ENCODE data around the gene KCNT2.

The KCNT2 gene

GRCh38 chr1:196196486-196196885, 411.8 kb downstream of the KCNT2 start (continued):
- TF ChIP-seq ZNF639 (tag by site-specific recombination; IDR thresholded peaks at IDR 0.05) = no peak
- TF ChIP-seq YY2 (tag by site-specific recombination; IDR thresholded peaks at IDR 0.05) = no peak

- ChIA-PET POLR2A (no interaction called here), CTCF (no interaction called here)
- TF ChIP-seq ZNF37A (tag by site-specific recombination; IDR thresholded peaks at IDR 0.05) (no peak), ZNF214 (tag by site-specific recombination; IDR thresholded peaks at IDR 0.05; ENCODE audit: borderline replicate concordance) (no peak), ZNF184 (tag by site-specific recombination; IDR thresholded peaks at IDR 0.05) (no peak), GLIS2 (tag by site-specific recombination; IDR thresholded peaks at IDR 0.05) (no peak), GFI1B (tag by site-specific recombination; IDR thresholded peaks at IDR 0.05) (no peak), ZSCAN30 (tag by site-specific recombination; IDR thresholded peaks at IDR 0.05) (no peak), ZNF830 (tag by site-specific recombination; IDR thresholded peaks at IDR 0.05; ENCODE audit: low read depth) (no peak), TCF7L2 (IDR thresholded peaks at IDR 0.05; ENCODE audit: borderline replicate concordance, low read depth, low read length) (no peak), ZNF23 (tag by site-specific recombination; IDR thresholded peaks at IDR 0.05; ENCODE audit: borderline replicate concordance) (no peak), ZNF501 (tag by site-specific recombination; IDR thresholded peaks at IDR 0.05) (no peak), ZNF560 (tag by site-specific recombination; IDR thresholded peaks at IDR 0.05; ENCODE audit: borderline replicate concordance) (no peak), ZNF292 (tag by site-specific recombination; IDR thresholded peaks at IDR 0.05; ENCODE audit: borderline replicate concordance, low read depth) (no peak), ZNF280D (tag by site-specific recombination; IDR thresholded peaks at IDR 0.05) (no peak), ZNF639 (tag by site-specific recombination; IDR thresholded peaks at IDR 0.05) (no peak), ZNF140 (tag by site-specific recombination; IDR thresholded peaks at IDR 0.05) (no peak), ZNF341 (tag by site-specific recombination; IDR thresholded peaks at IDR 0.05; ENCODE audit: low read depth) (no peak), FEZF1 (tag by site-specific recombination; IDR thresholded peaks at IDR 0.05) (no peak)
- Histone ChIP-seq H3K36me3 (ENCODE audit: control insufficient read depth in 2 of 2, insufficient read depth in 1 of 2, low read length in 2 of 2) (no peaks in the 10 kb centered on the region), H3K27ac (ENCODE audit: extremely low read depth, low read depth, low read length) (no peak overlapping the region), H3K9me3 (ENCODE audit: control insufficient read depth, insufficient read depth, low read depth, low read length) (no peaks in the 10 kb centered on the region), H3K4me1 (ENCODE audit: control insufficient read depth, insufficient read depth, low read length) (no peaks in the 10 kb centered on the region), H3K4me3 (ENCODE audit: low read depth, low read length) (no peak overlapping the region)
Measured at GRCh38 chr1:196193896-196194559, 414.2 kb downstream of the KCNT2 start.

GRCh38 chr1:196183941-196184340, 424.3 kb downstream of the KCNT2 start:
- CTCF ChIA-PET = no interaction called here
- Histone ChIP-seq H3K27ac (ENCODE audit: extremely low read depth, low read depth, low read length) (no peak overlapping the region), H3K4me1 (ENCODE audit: control insufficient read depth, insufficient read depth, low read length) (no peaks in the 10 kb centered on the region), H3K9me3 (ENCODE audit: control insufficient read depth, insufficient read depth, low read depth, low read length) (no peaks in the 10 kb centered on the region), H3K36me3 (ENCODE audit: control insufficient read depth in 2 of 2, insufficient read depth in 1 of 2, low read length in 2 of 2) (no peaks in the 10 kb centered on the region), H3K4me3 (ENCODE audit: low read depth, low read length) (no peak overlapping the region)
- POLR2A ChIA-PET = no interaction called here
- no peak for TF ChIP-seq ZNF768 (tag by site-specific recombination; IDR thresholded peaks at IDR 0.05)
- TF ChIP-seq ZNF449 (tag by site-specific recombination; IDR thresholded peaks at IDR 0.05) = no peak
- no peak for TF ChIP-seq ZNF391 (tag by site-specific recombination; IDR thresholded peaks at IDR 0.05; ENCODE audit: borderline replicate concordance, low read depth)
- TF ChIP-seq ZNF830 (tag by site-specific recombination; IDR thresholded peaks at IDR 0.05; ENCODE audit: low read depth) = no peak
- no peak for TF ChIP-seq ZNF791 (tag by site-specific recombination; IDR thresholded peaks at IDR 0.05)
- no peak for TF ChIP-seq ZNF184 (tag by site-specific recombination; IDR thresholded peaks at IDR 0.05)
- TF ChIP-seq EGR2 (tag by site-specific recombination; IDR thresholded peaks at IDR 0.05; ENCODE audit: low read depth) = no peak
- TF ChIP-seq BCL6B (tag by site-specific recombination; IDR thresholded peaks at IDR 0.05) = no peak
- no peak for TF ChIP-seq ZNF221 (tag by site-specific recombination; IDR thresholded peaks at IDR 0.05; ENCODE audit: borderline replicate concordance)
